HG03469 (cell line): Measurements from ENCODE around the gene TMEM72.

ENCODE experiments used
- ATAC-seq: cut with Tn5 transposase; IDR thresholded peaks from one replicate; pipeline ENCODE4 v1.9.1; 2021; ENCODE audit warnings: mild to moderate bottlenecking, moderate library complexity, moderate number of reproducible peaks; ENCODE audit not compliant: unreplicated experiment

The TMEM72 gene

GRCh38 chr10:44932517-44933450, 21.6 kb downstream of the TMEM72 start:
- peak; percentile 94 for ATAC-seq

- no peak for ATAC-seq
Observed at GRCh38 chr10:44933451-44934321, 22.5 kb downstream of the TMEM72 start.

GRCh38 chr10:44934416-44935200, 23.5 kb downstream of the TMEM72 start:
- no peak for ATAC-seq

- ATAC-seq = no peak
Observed at GRCh38 chr10:44935201-44935965, 24.2 kb downstream of the TMEM72 start.

- ATAC-seq = no peak
Observed at GRCh38 chr10:44935966-44936295, 24.8 kb downstream of the TMEM72 start.

GRCh38 chr10:44936314-44936975, 25.3 kb downstream of the TMEM72 start:
- ATAC-seq = no peak

- no peak for ATAC-seq
Observed at GRCh38 chr10:44937196-44938005, 26.3 kb downstream of the TMEM72 start.

GRCh38 chr10:44938956-44939355, 27.8 kb downstream of the TMEM72 start:
- no peak for ATAC-seq

- no peak for ATAC-seq
Observed at GRCh38 chr10:44939691-44940401, 28.7 kb downstream of the TMEM72 start.

GRCh38 chr10:44944354-44944753, 33.2 kb downstream of the TMEM72 start:
- ATAC-seq = no peak

GRCh38 chr10:44946205-44946604, 35.1 kb downstream of the TMEM72 start:
- peak; percentile 53 for ATAC-seq

- peak; percentile 67 for ATAC-seq
Observed at GRCh38 chr10:44947371-44948152, 36.4 kb downstream of the TMEM72 start.

- ATAC-seq = no peak
Observed at GRCh38 chr10:44948642-44949041, 37.5 kb downstream of the TMEM72 start.

- no peak for ATAC-seq
Observed at GRCh38 chr10:44949127-44949802, 38.1 kb downstream of the TMEM72 start.

- ATAC-seq = no peak
Observed at GRCh38 chr10:44949915-44950314, 38.8 kb downstream of the TMEM72 start.

- ATAC-seq = no peak
Observed at GRCh38 chr10:44950326-44951225, 39.4 kb downstream of the TMEM72 start.
